Kidney (tissue), 14 donors: ENCODE data around the gene CD160. TPM values are rescaled to one million over a fixed set of nuclear protein-coding genes. Genes with fewer than 3 reads are reported as not detected.

Source experiments
- DNase-seq, 5 donors: peaks; one replicate each; pipeline ENCODE4 v3.0.0-alpha.2; 2013 to 2020
- FAIRE-seq: peaks from 2 replicates; lab custom pipeline; 2012; peaks lifted over from hg19 to GRCh38; lab: Jason Lieb, UNC
- H3K27ac ChIP-seq, 2 donors: one replicate each; pipeline ENCODE4 v1.7.0; 2013; ENCODE audit warnings: low read depth in 2 of 2, low read length in 2 of 2, inconsistent platforms in 1 of 2
- H3K27me3 ChIP-seq: one replicate; pipeline ENCODE4 v1.7.1; 2013; ENCODE audit warnings: low read length, inconsistent platforms; ENCODE audit not compliant: control insufficient read depth, insufficient read depth
- H3K36me3 ChIP-seq, 3 donors: one replicate each; pipeline versions ENCODE4 v1.7.0 to v1.7.1; 2013; ENCODE audit warnings: low read length in 3 of 3, control low read depth in 1 of 3, inconsistent platforms in 1 of 3; ENCODE audit not compliant: insufficient read depth in 3 of 3, control insufficient read depth in 2 of 3
- H3K4me1 ChIP-seq, 3 donors: one replicate each; pipeline versions ENCODE4 v1.7.0 to v1.7.1; 2013; ENCODE audit warnings: low read length in 3 of 3, inconsistent platforms in 1 of 3, low read depth in 1 of 3; ENCODE audit not compliant: control insufficient read depth in 2 of 3, insufficient read depth in 2 of 3
- H3K4me3 ChIP-seq, 3 donors: one replicate each; pipeline versions ENCODE4 v1.7.0 to v1.8.1; 2013; ENCODE audit warnings: low read length in 3 of 3, control low read depth in 1 of 3, inconsistent platforms in 1 of 3
- H3K9ac ChIP-seq, 3 donors: one replicate each; pipeline versions ENCODE4 v1.7.0 to v1.7.1; 2013; ENCODE audit warnings: low read length in 3 of 3, control low read depth in 1 of 3, inconsistent platforms in 1 of 3
- H3K9me3 ChIP-seq, 3 donors: one replicate each; pipeline versions ENCODE4 v1.7.0 to v1.7.1; 2013; ENCODE audit warnings: low read length in 3 of 3, control low read depth in 1 of 3, inconsistent platforms in 1 of 3; ENCODE audit not compliant: control insufficient read depth in 2 of 3, insufficient read depth in 1 of 3
- CTCF ChIP-seq: IDR thresholded peaks from 3 replicates; pipeline ENCODE4 v1.5.1; 2012; ENCODE audit warnings: mild to moderate bottlenecking, moderate library complexity, borderline replicate concordance; ENCODE audit not compliant: insufficient read depth; ENCODE audit errors: extremely low read depth
- intact Hi-C: fragments of 100-400 bp; cut with DNase I; formaldehyde crosslinking; loops from one replicate; pipeline ENCODE4 v1.11.1; 2022
- polyA plus RNA-seq: library from polyadenylated mRNA; stranded (reverse); fragments of 350-450 nt; fragmentation: Illumina TruSeq; extraction: RNeasy Lipid Tissue Mini Kit (QIAGEN cat#74804); gene quantifications from one replicate; pipeline ENCODE4 v1.2.3, GENCODE V29; 2014; ENCODE audit warnings: low read depth, low replicate concordance; ENCODE audit not compliant: insufficient read depth
- total RNA-seq: library from RNA; stranded (reverse); fragmentation: NEBNext Ultra II Directional; extraction: Animal tissue kit (Norgen Biotek cat#: 25700); gene quantifications from one replicate; pipeline ENCODE4 v1.2.1, GENCODE V29; 2021
- donor health status: control.
- donor health status: control.
- donor health status: control.
- donor health status: control.
- donor health status: control.
- donor health status: DM: yes; HTN: yes; CAD: no.
- donor health status: Normal renal cell carcinoma (clear cell type).

Gene CD160
- total and polyA plus RNA-seq, 2 donors from 2014 or later = 0.60 TPM; not detected in 1

DNA sequence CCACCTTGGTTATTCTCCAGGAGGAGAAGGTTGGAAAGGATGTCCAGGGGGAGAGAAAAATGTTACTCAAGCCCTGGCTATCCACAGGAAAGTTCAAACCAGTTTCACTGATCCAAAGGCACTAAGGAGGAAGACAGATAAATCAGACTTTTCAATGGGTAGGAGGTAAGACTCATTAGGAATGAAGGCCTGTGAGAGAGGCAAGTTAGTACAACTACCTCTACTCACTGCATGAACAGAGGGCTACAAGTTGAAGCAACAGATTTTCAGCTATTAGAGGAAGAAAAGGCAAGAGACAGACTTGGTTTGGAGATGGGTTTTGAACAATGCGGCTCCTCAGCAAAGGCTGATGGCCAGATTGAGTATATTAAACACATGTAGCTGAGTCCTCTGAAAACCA, 16.9 kb downstream of the CD160 start:
- no peak for TF ChIP-seq CTCF
- Histone ChIP-seq H3K9ac (no peak overlapping the region), H3K4me3 (no peak overlapping the region), H3K27me3 (no peaks in the 10 kb centered on the region), H3K9me3 (no peaks in the 10 kb centered on the region), H3K27ac (no peak overlapping the region), H3K36me3 (peaks cover 0 to 2% (median 0%) of the 10 kb centered on the region in 3 donors), H3K4me1 (no peaks in the 10 kb centered on the region)
- no peak for FAIRE-seq
- no peak for DNase-seq
- intact Hi-C loops = no loop called here

- Histone ChIP-seq H3K27me3 (no peaks in the 10 kb centered on the region), H3K4me3 (no peak overlapping the region), H3K4me1 (no peaks in the 10 kb centered on the region), H3K9ac (no peak overlapping the region), H3K9me3 (no peaks in the 10 kb centered on the region), H3K27ac (no peak overlapping the region), H3K36me3 (peaks cover 0 to 20% (median 13%) of the 10 kb centered on the region in 3 donors)
- intact Hi-C loops = no loop called here
- no peak for FAIRE-seq
- DNase-seq = no peak
- no peak for TF ChIP-seq CTCF
Measured at GRCh38 chr1:145740269-145740668, 21.0 kb downstream of the CD160 start.

- Histone ChIP-seq H3K27me3 (no peaks in the 10 kb centered on the region), H3K36me3 (peaks cover 5 to 38% (median 21%) of the 10 kb centered on the region in 3 donors), H3K9ac (no peak overlapping the region), H3K4me3 (no peak overlapping the region), H3K9me3 (no peaks in the 10 kb centered on the region), H3K27ac (no peak overlapping the region), H3K4me1 (no peaks in the 10 kb centered on the region)
- no peak for DNase-seq
- no peak for FAIRE-seq
- no peak for TF ChIP-seq CTCF
- intact Hi-C loops = no loop called here
Measured at GRCh38 chr1:145747398-145748247, 28.3 kb downstream of the CD160 start.
